Fibroblast of villous mesenchyme (primary cell): ENCODE measurements around the gene OR8H2. TPM values are rescaled to one million over a fixed set of nuclear protein-coding genes. Genes with fewer than 3 reads are reported as not detected.
"Not testable (repeated sequence)": the region's sequence is repeated elsewhere in the genome, so short reads cannot be mapped to it uniquely, and the experiment has no call there.

ENCODE experiments used
- DNase-seq: peaks from one replicate; pipeline ENCODE4 v3.0.0-alpha.2; 2010; ENCODE audit warnings: low read depth
- H3K4me3 ChIP-seq: 2 replicates; pipeline ENCODE4 v1.5.1; 2011; ENCODE audit warnings: low read depth, mild to moderate bottlenecking, low read length
- CTCF ChIP-seq: IDR thresholded peaks from 2 replicates; pipeline ENCODE4 v1.5.1; 2012; ENCODE audit warnings: low read depth, mild to moderate bottlenecking, low read length; ENCODE audit not compliant: insufficient read depth
- total RNA-seq: library from RNA; depleted of rRNA; stranded (reverse); fragments of >200 nt; gene quantifications from 2 replicates; pipeline ENCODE4 v1.2.3, GENCODE V29; 2012

The OR8H2 gene
- total RNA-seq: not detected in 2 replicates

GRCh38 chr11:56103210-56103737 is at the start of gene OR8H2:
OR8H2 (plus strand) TSS chr11:56103687; CDS start chr11:56105043, 1,356 bp downstream.
- DNase-seq: no peak
- TF ChIP-seq CTCF: no peak
- H3K4me3 ChIP-seq: no peak within 1 kb of the TSS

- not testable (repeated sequence) for DNase-seq, H3K4me3 ChIP-seq
Observed at GRCh38 chr11:56056366-56056765, 47.1 kb upstream of the OR8H2 start.

GRCh38 chr11:56057661-56058237 is 45.7 kb upstream of the OR8H2 start:
- DNase-seq, H3K4me3 ChIP-seq: not testable (repeated sequence)

- DNase-seq, H3K4me3 ChIP-seq: not testable (repeated sequence)
Observed at GRCh38 chr11:56058260-56058780, 45.2 kb upstream of the OR8H2 start.

GRCh38 chr11:56066980-56067379 is 36.5 kb upstream of the OR8H2 start:
- H3K4me3 ChIP-seq: no peak overlapping the region
- no peak for TF ChIP-seq CTCF
- no peak for DNase-seq

- H3K4me3 ChIP-seq: no peak overlapping the region
- DNase-seq: no peak
- TF ChIP-seq CTCF: no peak
Observed at GRCh38 chr11:56089697-56090096, 13.8 kb upstream of the OR8H2 start.

GRCh38 chr11:56093008-56093407 is 10.5 kb upstream of the OR8H2 start, which contains the start of gene OR8I2:
OR8I2 (plus strand) TSS chr11:56093308; CDS start chr11:56093308, 0 bp downstream.
- no peak within 1 kb of the TSS for H3K4me3 ChIP-seq
- DNase-seq: no peak
- TF ChIP-seq CTCF: no peak

- no peak for TF ChIP-seq CTCF
- DNase-seq: no peak
- no peak within 1 kb of the TSS for H3K4me3 ChIP-seq
Observed at GRCh38 chr11:56122073-56122472, 18.6 kb downstream of the OR8H2 start, which contains the start of gene OR8H3. OR8H3 (plus strand) TSS chr11:56122373; CDS start chr11:56122373, 0 bp downstream.
